Activated CD4-positive, alpha-beta T cell treated with anti-CD3 and anti-CD28 coated beads, Interleukin-2, amount 50 U/mL, for 48 hours (primary cell): ENCODE results near the gene PGBD2.
A peak's percentile ranks its signal among the peaks of the same experiment; 100 is the strongest.
"Not testable (repeated sequence)": the region's sequence is repeated elsewhere in the genome, so short reads cannot be mapped to it uniquely, and the experiment has no call there.

Experiments used
- DNase-seq, 2 experiments: peaks; one replicate each; pipeline ENCODE4 v3.0.0-alpha.2; 2020

The PGBD2 gene, protein sequence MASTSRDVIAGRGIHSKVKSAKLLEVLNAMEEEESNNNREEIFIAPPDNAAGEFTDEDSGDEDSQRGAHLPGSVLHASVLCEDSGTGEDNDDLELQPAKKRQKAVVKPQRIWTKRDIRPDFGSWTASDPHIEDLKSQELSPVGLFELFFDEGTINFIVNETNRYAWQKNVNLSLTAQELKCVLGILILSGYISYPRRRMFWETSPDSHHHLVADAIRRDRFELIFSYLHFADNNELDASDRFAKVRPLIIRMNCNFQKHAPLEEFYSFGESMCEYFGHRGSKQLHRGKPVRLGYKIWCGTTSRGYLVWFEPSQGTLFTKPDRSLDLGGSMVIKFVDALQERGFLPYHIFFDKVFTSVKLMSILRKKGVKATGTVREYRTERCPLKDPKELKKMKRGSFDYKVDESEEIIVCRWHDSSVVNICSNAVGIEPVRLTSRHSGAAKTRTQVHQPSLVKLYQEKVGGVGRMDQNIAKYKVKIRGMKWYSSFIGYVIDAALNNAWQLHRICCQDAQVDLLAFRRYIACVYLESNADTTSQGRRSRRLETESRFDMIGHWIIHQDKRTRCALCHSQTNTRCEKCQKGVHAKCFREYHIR

DNA sequence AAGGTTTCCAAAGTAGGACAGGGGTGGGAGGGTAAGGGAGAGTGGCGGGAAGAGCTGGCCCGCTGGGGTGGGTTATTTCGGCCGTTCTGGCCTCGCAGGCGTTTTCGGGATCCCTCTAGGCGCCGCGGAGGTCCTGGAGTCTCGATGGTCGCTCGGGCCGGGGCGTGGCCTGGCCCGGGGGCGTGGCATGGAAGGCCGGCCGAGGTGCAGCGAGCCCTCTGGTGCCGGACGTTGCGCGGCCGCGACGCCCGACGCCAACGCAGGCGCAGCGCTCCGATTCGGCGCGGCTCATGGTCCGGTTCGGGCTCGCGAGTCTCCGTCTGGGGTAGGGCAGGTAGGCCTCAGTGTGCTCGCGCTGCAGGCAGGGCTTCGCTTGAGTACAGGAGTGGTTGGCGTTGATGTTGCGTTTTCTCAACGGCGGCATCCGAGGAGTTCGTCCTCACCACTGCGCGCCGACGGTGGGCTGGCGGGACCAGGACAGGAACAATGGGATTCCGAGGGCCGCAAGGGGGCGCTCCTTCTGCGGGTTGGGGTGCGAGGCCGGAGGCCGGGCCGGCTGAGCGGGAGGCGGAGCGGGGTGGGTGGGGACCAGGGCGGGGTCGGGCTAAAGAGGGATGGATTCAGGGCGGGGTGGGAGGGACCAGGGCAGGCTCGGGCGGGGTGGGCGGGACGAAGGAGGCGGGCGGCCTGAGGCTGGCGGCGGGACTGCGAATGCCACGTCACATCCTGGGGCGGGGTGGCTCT is at the start of gene PGBD2:
TSS of gene PGBD2 (plus strand) at position 227 of the 744 bp plus-strand sequence. CDS start 7,628 bp downstream, outside the sequence.
- peak; percentile 98 for DNase-seq

DNA sequence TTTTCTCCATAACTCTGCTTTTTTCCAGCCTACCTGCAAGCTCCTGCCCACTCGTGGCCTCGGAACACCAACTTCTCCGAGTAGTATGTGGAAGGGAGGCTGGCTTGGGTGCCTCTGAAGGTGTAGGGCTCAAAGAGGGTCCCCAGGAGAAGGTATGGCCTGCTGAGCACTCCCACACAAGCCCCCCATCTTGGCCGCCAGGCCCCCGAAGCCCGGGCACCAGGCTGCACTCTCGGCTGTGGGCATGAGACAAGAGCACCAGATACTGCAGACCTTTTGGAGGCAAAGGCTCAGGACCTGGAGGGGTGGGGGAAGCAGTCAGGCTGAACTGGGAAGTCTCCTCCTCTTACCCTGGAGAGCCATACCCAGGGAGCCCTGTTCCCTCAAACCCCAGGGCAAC is 48.8 kb upstream of the PGBD2 start:
- DNase-seq: no peak

DNA sequence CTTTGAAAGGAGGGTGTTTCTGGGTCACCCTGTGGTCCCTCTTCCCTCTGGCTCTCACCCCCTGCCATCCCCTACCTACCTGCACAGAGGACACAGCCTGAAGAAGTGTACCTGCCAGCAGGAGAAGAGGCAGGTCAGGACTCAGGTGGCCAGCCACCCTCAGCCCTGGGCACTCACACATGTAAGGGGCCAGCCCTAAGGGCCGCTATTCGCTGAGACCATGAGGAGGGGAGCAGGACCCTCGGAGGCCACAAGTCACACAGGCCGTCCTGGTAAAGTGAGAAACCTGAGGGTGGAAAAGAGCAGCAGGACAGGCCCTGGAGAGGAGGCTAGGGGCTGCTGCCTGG is 48.3 kb upstream of the PGBD2 start:
- DNase-seq: no peak

DNA sequence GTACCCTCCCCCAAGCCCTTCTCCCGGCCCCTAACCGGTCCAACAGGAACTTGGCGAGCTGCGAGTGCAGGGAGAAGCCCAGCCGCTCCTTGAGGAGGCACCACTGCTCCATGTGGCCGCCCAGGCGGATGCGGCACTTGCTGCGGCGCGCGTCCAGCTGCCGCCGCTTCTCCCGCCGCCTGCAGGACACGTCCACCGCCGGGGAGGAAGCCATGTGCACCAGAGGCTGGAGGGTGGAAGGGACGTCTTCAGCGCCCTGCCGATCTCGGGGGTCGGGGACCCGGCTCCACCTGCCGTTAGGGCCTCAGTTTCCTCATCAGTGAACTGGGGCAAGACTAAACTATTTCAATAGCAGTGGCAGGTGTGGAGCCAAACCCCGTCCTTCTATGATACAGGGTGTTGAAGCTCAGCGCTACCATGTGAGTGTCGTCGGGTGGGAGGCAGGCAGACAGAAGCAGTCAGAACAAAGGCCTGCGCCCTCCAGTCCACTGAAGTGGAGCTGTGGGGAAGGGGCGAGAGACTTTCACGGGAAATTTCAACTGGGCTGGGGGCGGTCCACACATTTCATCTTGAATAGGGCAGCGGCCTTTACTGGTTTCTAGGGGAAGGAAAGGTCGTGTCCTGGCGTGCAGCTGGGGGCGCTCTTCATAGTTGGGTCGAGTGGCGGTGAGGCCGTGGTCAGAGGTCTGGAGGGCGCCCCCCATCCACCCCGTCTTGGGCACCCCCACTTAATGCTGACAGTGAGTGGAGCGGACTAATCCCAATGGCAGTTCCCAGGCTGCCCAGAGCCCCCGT is 47.7 kb upstream of the PGBD2 start:
- DNase-seq: peak; percentile 43 to 48

DNA sequence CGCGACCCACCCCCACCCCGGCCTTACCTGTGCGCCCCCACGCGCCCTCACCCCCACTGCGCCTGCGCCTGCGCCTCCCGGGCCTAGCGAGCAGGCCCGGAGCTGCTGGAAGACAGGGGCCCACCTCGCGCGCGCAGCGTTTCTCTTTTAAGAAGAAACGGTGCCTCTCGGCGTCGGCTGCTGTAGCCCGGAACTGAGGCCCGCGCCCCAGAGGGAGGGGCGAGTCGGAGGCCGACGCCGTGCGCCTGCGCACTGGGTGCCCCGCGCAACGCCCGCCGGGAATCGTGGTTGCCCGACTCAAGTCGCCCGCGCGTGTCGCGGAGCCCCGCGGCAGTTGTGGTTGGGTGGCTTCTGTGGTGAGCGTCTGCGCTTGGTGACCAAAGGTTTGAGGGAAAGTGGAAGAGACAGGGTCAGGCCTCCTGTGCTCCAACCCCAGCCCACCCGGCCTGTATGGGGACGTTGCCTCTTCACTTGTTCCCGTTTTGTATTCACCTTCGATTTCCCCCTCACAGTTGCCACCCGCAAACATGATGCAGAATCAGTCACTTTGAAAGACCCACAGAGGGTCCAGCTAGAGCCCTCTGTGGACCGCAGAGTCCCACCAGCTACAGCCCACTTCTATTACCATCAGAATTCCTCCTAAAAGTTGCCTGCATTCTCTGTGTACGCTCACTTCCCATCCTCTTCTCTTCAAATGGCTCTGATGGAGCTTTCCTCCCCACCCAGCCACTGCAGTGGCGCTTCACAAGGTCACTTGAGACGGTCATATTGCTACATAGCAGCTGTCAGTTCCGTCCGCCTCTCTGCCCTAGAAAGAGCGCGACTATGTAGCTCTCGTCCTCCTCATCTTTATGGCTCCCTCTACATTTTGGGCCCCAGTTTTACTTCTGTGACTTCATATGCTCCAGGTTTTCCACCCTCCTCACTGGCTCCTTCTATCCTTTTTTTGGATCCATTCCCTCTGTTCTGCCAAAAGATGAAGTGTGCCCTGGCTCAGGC is 46.8 kb upstream of the PGBD2 start, which contains the start of gene ZNF692:
TSS of gene ZNF692 (minus strand) at position 195 of the 999 bp plus-strand sequence. CDS start 776 bp downstream, outside the sequence.
- peak; percentile 95 to 97 for DNase-seq

DNA sequence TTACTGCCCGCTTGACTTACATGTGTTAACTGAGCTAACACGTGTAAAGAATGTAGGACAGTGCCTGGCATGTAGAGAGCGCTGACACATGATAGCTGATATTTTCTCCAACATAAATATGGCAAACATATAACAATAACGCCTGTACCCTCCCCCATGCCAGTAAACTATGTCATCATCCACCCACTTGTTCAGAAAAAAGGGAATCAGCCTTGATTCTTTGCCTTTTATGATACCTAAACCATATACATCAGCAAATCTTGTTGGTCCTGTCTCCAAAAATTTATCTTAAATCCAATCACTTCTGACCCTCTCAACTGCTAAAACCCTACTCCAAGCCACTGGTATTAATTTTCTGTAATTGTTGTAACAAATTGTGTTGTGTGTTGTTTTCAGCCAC is 46.0 kb upstream of the PGBD2 start:
- DNase-seq: no peak

DNA sequence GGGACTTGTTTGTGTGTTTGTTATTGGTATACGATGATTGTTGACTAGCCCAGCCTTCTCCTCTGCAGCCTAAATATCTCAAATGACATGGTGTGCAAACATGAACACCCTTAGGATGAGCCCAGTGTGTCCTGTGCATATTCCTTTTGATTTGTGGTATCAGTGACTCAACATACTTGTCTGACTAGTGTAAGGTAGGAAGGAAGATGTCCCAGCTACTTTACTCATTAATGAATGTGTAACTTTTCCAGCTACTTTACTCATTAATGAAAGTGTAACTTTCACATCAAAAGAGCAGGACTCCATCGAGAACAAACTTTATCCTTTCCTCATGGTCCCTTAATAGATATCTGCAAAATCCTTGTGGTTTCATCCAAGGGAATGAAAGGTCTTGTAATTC is 44.4 kb upstream of the PGBD2 start:
- no peak for DNase-seq

DNA sequence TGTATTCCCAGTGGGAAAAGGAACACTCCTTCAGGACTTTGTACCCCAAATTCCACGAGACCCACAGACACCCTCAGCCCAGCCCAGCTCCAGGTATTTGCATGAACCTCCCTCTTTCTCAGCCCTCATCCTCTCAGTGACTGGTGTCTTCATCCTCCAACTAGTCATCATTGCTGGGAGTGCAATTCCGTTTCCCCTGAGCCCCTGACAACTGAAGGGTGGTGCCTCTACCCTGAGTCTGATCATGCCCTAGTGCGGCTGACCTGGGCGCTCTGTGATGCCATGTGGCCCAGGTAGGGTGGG is 43.4 kb upstream of the PGBD2 start:
- no peak for DNase-seq

DNA sequence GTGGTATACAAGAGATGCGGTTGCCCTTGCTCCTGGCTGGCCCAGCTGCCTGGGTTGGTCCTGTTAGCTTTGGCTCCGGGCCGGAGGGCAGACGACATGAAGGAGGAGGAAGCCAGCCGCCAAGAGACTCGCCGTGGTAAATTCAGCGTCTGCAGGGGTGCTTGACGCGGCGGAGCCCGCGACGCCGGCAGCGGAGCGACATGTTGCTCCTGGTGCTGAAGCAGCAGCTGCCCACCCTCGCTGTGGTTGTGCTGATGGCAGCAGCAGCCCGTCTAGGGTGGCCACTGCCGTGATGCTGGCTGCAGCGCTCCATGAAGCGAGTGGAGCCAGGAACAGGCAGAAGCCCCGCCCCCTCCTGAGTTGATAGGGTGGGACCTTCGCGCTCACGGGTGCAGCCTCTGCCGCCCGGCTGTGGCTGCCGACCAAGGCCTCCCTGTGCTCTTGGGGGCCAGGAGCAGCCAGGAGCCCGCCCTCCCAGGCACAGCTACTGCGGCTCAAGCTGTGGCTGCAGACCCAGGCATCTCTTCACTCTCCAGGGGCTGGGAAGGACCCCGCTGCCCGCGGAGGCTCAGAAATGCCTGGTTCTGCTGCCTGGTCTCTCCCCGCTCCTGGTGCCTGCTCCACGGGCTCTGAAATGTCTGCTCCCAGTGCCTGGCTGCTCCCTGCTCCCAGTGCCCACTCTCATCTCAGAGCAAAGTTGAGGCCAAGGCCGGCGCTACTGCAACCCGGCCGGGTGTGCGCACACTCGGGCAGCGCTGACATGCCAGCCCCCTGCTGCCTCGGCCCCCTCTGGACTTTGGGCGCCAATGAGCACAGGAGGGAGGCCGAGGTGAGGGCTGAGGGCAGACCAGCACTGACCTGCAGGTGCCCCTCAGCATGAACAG is 42.8 kb upstream of the PGBD2 start:
- DNase-seq: peak; percentile 87 to 91

DNA sequence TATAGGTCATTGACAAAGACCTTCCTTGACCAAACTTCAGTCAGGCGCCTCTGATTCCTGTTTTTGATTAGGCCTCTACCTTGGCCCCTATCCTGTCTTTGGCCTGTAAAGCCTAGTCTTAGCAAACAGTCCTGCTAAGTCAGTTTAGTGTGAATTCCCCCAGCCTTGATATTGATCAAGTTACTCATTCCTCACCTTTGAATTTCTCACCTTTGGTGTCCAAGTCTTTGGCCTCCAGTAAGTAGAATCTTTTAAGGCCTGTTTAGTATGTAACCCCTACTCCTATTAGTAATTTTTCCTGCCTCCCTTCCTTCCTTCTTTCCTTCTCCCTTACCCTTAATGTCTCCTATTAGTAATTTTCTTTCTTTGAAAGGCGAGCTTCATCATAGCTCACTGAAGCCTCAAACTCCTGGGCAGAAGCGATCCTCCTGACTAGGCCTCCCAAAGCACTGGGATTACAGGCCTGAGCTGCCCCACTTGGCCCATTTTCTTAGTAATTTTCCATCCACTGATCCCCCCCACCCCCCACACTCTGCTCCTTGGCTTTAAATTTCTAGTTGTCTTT is 34.1 kb upstream of the PGBD2 start:
- no peak for DNase-seq

DNA sequence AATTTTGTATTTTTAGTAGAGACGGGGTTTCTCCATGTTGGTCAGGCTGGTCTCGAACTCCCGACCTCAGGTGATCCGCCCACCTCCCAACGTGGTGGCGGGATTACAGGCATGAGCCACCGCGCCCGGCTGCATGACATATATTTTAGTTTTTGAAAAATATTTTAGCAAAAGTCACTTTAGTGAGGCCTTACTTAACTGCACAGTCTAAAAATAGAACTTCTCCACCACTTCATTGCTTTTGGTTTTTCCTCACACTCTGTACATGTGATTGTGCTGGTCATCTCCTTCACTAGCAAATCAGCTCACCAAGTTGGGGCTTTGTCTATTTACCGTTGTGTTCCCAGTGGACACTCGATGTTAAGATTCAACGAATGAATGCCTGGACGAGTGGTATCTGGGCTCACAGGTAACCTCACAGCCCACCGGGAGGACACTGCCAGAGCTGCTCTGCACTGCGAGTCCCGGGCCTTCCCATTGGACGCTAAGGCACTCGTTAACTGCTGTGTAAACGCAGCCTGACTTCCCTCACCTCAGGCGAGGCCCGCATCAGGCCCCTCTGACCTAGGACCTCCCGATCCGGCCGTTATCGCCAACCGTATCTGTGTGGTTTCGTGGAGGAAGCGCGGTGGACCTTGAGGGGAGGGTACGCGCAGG is 33.2 kb upstream of the PGBD2 start:
- DNase-seq: peak; percentile 74 to 77

DNA sequence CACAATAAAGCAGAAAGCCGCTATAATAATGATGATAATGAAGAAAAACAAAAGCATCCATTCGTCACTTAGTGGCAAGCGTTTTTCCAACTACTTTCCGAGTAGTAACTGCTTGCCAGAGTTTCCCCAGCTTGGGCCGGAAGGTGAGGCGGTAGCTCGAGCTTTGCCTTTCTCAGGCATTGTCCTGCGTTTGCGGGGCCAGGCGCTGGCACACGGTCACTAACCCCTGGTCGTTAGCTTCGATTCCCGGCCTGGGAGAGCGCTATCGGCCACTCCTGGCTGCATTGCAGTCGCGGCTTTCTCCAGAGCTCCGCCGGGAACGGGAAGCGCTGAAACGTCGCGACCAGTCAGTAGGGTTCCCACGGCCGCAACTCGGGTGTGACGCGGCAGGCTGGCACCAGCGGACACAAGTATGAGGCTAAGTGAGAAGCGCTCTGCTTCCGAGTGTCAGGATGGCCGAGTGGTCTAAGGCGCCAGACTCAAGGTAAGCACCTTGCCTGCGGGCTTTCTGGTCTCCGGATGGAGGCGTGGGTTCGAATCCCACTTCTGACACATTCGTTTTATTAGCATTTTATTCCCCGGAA is 32.5 kb upstream of the PGBD2 start:
- DNase-seq: peak; percentile 97 to 98

DNA sequence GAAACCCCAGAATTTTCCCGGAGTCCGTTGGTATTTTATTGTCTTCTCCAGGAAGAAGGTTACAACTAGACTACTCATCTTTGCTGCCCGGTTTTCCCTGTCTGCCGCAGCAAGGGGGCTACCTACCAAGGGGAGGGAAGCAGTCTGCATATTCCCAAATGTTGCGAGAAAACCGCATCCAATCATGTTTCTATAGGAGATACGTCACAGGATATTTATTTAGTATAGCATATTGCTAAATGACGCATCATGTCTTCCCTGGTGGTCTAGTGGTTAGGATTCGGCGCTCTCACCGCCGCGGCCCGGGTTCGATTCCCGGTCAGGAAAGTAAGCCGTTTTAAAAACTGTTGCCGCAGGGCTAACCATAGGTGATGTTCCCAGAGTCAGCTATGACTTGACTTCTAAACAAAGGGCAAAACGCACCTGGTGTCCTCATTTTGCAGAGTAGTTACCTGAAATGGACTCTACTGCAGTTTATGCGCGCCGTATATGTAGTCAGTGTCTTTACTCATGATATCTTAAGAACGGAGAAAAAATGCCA is 32.0 kb upstream of the PGBD2 start:
- peak; percentile 85 to 88 for DNase-seq

DNA sequence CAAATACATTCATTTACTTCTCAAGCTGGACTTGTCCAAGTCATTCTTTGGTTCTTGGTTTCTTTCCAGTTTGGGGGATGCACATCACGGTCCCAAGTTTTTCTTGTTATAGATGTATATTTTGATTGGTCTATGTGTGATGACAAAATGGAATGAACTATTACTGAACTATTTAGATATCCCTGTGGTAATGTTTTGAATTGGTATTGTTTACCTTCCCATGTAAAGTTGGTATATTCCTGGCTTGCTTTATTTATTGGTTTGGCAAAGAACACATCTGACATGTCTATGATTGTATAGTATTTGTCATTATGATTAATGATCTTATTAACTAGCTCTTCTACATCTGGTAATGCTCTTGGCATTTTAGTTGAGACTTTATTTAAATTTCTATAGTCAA is 24.8 kb upstream of the PGBD2 start:
- DNase-seq: no peak

DNA sequence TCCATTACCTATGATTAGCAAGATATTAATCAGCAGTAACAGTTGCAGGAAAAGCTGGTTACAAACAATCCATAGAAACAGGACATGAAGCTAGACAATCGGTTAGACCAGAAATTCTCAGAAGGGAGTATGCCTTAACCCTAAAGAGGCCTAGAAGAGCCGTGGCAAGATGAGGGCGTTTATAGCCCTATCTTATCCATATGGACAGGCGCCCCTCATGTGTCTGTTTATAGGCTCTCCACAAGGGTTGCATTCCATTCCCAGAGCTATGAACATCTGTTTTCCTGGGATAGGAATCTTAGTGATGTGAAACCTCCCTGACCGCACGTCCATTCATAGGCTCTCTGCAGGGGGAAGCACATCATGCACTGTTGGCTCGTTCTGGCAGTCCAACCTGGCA is 23.6 kb upstream of the PGBD2 start:
- DNase-seq: not testable (repeated sequence)

DNA sequence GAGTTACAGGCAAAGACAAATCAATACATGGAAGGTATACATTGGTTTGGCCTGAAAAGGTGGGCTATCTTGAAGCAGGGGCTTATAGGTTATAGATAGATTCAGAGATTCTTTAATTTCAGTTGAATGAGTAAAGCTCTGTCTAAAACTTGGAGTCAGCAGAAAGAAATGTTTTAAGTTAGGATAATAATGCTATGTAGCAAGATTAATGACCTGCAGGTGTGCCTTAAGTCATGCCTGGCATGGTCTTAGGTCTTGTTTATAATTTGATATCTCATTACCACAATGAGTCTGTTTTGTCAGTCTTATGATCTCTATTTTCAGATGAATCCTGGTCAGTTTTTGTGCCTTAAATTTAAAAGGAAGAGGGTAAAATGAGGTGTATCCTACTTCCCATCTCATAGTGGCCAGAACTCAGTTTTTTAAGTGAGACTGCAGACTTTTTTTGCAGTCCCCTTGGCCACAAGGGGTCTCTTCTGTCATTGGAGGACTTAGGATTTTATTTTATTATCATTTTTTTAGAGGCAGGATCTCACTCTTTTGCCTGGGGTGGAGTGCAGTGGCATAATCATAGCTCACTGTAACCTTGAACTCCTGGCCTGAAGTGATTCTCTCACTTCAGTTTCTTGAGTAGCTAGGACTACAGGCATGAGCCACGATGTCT is 21.3 kb upstream of the PGBD2 start:
- no peak for DNase-seq

DNA sequence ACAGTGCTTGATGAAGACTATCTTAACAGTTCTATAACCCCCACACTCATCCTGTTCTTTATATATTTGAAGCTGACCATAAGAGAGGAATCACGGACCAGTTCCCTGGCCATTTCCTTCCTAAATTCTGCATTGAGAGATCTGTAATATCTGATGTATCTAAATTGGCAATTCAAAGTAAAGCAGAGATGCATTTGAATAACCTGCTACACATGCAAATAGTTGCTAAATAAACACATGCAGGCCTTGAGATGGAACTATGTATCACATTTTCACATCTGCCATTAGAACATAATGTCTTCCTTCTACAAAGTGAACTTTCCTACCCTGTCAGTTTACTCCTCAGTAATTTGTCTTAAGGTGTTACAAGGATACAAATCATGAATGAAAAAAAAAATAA is 20.4 kb upstream of the PGBD2 start:
- DNase-seq: no peak

DNA sequence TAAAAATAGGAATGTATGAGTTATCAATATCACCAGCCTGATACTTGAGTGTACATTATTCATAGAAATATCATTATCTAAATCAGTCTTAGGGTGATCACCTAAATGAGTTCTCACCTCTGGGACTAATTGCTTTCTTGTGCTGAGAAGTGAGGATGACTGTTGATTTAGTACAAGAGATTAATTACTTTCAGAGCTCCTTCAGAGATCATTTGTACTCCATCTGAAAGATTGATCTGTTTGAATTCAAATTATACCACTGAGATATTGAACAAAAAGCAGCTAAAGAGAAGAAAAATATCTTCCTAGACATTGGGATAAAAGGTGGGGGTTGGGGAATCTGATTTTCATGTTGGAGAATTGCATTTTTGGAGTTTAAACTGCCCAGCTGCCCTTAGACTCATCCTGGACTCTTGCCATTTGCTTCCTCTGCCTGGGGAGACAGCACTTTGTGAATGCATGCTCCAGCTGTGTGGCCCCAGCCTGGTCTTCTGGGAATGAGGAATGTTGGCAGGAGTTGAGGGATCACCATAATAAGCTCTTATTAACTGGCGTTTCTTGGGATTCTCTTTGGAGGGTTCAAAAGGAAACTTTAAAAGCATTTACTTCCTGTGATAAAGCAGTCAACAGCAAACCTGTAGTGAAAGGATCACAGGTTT is 19.7 kb upstream of the PGBD2 start:
- no peak for DNase-seq
